Stimulated activated CD4-positive, alpha-beta T cell treated with anti-CD3 and anti-CD28 coated beads, Interleukin-15, amount 100 ng/mL, for 24 hours (primary cell): ENCODE measurements around the gene ELANE.

ENCODE experiments used
- DNase-seq: peaks from one replicate; pipeline ENCODE4 v3.0.0-alpha.2; 2020

ELANE gene

GRCh38 chr19:900043-900301 is 47.9 kb downstream of the ELANE start:
- no peak for DNase-seq

DNA sequence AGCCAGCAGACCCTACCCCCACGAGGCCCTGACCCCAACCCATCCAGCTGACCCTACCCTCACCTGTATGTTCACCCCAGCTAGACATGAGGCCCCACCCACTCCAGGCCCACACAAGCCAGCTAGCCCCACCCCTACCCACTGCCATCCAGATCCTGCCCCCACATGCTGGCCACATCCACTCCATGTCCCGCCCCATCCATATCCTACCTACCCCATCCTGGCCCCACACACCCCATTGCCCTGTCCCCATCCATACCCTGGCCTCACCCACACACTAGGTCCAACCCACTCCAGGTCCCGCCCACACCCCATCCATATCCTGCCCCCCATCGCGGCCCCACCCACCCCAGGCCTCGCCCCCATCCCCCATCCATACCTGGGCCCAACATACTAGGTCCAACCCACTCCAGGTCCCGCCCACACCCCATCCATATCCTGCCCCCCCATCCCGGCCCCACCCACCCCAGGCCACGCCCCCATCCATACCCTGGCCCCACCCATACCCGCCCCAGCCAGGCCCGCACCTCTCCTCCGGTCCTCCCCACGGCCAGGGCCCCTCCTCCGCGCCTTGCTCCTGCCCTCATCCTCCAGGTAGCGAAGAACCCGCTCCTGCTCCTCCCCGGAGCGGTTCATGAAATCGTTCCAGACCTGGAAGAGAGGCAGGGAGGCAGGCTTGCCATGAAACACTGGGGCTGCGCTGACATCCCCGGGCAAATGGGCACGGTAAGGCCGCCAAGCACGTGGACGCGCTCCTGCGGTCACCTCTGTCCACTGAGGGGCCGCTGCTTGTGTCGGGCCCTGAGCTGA is 48.4 kb downstream of the ELANE start:
- DNase-seq, result peak; percentile 43

DNA sequence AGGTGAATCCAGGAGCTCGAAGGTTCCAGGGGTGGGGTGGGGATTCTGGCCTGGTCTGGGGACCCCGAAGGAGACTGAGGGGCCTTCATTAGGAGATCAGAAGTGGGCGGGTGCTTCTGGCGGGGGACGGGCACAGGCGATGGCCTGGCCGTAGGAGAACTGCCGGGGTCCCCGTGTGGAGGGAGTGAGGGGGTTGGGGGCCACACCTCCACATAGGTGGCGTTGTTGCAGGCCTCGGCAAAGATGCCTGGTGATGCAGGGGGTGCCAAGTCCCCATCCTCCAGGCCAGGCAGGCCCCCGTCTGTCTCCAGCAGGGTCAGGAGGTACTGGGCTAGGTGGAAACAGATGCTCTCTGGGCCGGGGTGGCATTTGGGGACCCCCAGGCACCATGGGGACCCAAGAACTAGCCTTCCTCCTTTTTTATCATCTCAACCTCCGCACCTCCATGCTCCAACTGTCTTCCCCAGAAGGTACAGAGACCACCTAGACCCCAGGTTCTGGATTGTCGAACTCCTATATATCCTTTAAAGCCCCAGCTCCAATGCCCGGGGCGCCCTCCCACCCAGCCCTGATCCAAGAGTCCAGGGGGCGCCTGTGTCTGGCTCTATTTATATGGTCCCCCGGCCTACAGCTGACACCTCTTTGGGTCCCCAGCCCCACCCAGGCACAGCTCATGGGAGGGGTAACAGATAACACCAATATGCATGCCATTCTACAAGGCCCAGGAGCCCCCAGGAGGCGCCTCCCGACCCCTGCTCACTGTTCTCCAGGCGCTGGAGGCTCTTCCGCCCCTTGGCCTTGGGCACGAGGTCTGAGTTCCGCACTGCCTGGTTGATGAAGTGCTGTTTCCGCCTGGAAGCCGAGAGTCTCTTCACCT is 49.4 kb downstream of the ELANE start:
- no peak for DNase-seq

DNA sequence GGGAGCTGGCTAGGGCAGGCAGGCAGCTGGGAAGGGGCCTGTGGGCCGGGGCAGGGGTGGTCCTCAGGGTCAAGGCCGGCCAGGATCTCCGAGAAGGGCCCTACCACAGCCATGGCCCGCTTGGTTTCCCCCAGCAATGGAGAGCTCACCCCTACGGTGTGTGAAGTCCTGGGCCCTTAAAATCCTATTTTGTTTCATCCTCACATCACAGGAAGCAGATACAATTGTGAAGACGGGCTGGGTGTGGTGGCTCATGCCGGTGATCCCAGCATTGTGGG is 49.9 kb downstream of the ELANE start:
- no peak for DNase-seq

- no peak for DNase-seq
Observed at GRCh38 chr19:902446-903226, 50.5 kb downstream of the ELANE start.

DNA sequence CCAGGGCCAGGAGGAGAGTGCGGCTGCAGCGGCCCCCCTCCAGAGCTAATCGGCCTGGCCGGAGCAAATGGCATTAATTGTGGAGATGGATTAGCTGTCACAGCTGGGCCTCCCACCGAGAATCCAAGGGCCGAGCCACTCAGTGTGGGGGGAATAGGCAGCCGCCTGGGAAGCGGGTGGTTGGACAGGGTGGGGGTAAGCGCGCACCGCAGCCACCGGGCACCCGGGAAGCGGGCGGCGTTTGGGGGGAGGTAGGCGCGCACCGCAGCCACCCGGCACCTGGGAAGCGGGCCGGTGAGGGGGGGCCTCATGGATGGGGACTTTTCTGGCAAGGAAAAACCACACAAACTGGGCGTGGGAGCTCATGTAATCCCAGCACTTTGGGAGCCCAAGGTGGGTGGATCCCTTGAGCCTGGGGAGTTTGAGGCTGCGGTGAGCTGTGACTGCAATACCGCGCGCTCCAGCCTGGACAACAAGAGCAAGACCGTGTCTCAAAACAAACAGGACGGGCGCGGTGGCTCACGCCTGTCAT is 51.2 kb downstream of the ELANE start:
- DNase-seq, result no peak

- DNase-seq, result no peak
Observed at GRCh38 chr19:904545-904944, 52.4 kb downstream of the ELANE start.
